ENCODE data around the gene ATXN7L1.

GRCh38 chr7:105803429-105803736 is 73.0 kb downstream of the ATXN7L1 start:
- no peak for TF ChIP-seq CTCF (IDR thresholded peaks at IDR 0.05)
- TF ChIP-seq POLR2A (IDR thresholded peaks at IDR 0.05) = no peak

All from prostate gland (tissue), 2 donors.